Muscle layer of duodenum (tissue), 2 donors: ENCODE data around the gene SHD.
A peak's percentile ranks its signal among the peaks of the same experiment; 100 is the strongest.
"Not testable (repeated sequence)": the region's sequence is repeated elsewhere in the genome, so short reads cannot be mapped to it uniquely, and the experiment has no call there.

Experiments
- H3K27ac ChIP-seq: one replicate; pipeline ENCODE4 v1.7.0; 2013; ENCODE audit warnings: mild to moderate bottlenecking, low read length
- H3K27me3 ChIP-seq: one replicate; pipeline ENCODE4 v1.7.0; 2013; ENCODE audit warnings: low read depth, mild to moderate bottlenecking, control low read depth, low read length
- H3K36me3 ChIP-seq, 2 donors: one replicate each; pipeline ENCODE4 v1.7.0; 2013; ENCODE audit warnings: low read length in 2 of 2, control low read depth in 1 of 2, mild to moderate bottlenecking in 1 of 2; ENCODE audit not compliant: insufficient read depth in 2 of 2, control insufficient read depth in 1 of 2
- H3K4me1 ChIP-seq, 2 donors: one replicate each; pipeline ENCODE4 v1.7.0; 2013; ENCODE audit warnings: low read length in 2 of 2, mild to moderate bottlenecking in 2 of 2, control low read depth in 1 of 2, moderate library complexity in 1 of 2; ENCODE audit not compliant: insufficient read depth in 2 of 2, control insufficient read depth in 1 of 2
- H3K4me3 ChIP-seq, 2 donors: one replicate each; pipeline ENCODE4 v1.7.0; 2013; ENCODE audit warnings: low read length in 2 of 2, low read depth in 1 of 2, mild to moderate bottlenecking in 1 of 2
- H3K9me3 ChIP-seq, 2 donors: one replicate each; pipeline ENCODE4 v1.7.0; 2013; ENCODE audit warnings: low read length in 2 of 2, control low read depth in 1 of 2, mild to moderate bottlenecking in 1 of 2; ENCODE audit not compliant: control insufficient read depth in 1 of 2
- donor health status: healthy.

SHD gene

GRCh38 chr19:4320419-4320818 is 41.4 kb downstream of the SHD start:
- Histone ChIP-seq H3K36me3 (no peaks in the 10 kb centered on the region), H3K27ac (no peak overlapping the region), H3K4me1 (no peaks in the 10 kb centered on the region), H3K27me3 (no peaks in the 10 kb centered on the region), H3K9me3 (no peaks in the 10 kb centered on the region), H3K4me3 (no peak overlapping the region)

DNA sequence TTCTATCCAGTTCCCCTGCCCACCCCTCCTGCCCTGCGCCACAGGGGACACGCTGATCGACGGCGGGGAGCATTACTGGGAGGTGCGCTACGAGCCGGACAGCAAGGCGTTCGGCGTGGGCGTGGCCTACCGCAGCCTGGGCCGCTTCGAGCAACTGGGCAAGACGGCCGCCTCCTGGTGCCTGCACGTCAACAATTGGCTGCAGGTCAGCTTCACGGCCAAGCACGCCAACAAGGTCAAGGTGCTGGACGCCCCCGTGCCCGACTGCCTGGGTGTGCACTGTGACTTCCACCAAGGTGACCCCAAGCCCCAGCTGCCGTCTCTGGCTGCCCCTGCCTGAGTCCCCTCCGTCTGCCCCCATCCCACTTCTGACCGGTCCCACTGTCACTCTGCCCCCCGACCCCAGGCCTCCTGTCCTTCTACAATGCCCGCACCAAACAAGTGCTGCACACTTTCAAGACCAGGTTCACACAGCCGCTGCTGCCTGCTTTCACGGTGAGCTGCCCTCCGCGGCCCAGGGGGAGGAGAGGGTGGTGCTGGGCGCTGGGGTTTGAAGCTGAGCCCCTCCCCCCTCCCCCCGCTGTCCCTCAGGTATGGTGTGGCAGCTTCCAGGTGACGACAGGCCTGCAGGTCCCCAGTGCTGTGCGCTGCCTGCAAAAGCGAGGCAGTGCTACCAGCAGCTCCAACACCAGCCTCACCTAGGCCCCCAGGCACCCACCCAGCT is 44.0 kb downstream of the SHD start:
- no peaks in the 10 kb centered on the region for H3K27me3 ChIP-seq
- peaks cover 3 to 14% of the 10 kb centered on the region in 2 donors for H3K4me1 ChIP-seq
- no peak overlapping the region for H3K27ac ChIP-seq
- no peak overlapping the region for H3K4me3 ChIP-seq
- no peaks in the 10 kb centered on the region for H3K9me3 ChIP-seq
- no peaks in the 10 kb centered on the region for H3K36me3 ChIP-seq

GRCh38 chr19:4323692-4324091 is 44.6 kb downstream of the SHD start:
- Histone ChIP-seq H3K4me3 (no peak overlapping the region), H3K27ac (no peak overlapping the region), H3K27me3 (no peaks in the 10 kb centered on the region), H3K4me1 (peaks cover 3 to 18% of the 10 kb centered on the region in 2 donors), H3K9me3 (no peaks in the 10 kb centered on the region), H3K36me3 (no peaks in the 10 kb centered on the region)

- no peaks in the 10 kb centered on the region for H3K27me3 ChIP-seq
- H3K36me3 ChIP-seq = no peaks in the 10 kb centered on the region
- H3K9me3 ChIP-seq = no peaks in the 10 kb centered on the region
- no peak overlapping the region for H3K27ac ChIP-seq
- H3K4me3 ChIP-seq = no peak overlapping the region
- peaks cover 3 to 20% of the 10 kb centered on the region in 2 donors for H3K4me1 ChIP-seq
These were observed 45.2 kb downstream of the SHD start for GRCh38 chr19:4324228-4324627.

DNA sequence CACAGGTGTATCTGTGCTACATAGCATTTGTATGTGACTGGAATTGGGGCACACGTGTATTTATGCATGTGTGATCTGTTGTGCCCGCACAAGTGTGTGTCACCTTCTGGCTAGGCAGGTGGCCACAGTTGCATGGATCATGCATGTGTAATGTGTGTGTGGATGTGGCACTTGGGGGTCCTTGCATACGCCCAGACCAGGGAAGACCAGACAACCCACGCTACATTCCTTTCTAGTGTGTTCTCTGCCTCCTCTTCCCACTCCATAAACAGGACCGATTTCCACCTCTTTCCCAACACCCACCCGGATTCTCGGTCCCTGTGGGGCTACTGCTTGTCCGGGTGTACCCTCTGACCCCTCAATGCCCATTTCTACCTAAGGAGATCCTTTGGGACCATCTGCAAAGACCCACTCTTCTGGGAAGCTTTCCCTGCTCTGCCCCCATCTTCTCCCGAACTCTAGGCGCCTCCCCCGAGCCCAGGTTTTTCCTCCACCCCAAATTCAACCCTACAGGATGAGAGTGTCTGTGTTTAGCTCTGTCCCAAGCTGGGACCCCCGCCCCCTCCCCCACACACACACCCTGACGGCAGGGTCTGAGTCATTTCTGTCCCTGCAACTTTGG is 47.3 kb downstream of the SHD start:
- Histone ChIP-seq H3K4me3 (no peak overlapping the region), H3K27ac (no peak overlapping the region), H3K4me1 (peaks cover 3 to 20% of the 10 kb centered on the region in 2 donors), H3K27me3 (no peaks in the 10 kb centered on the region), H3K36me3 (no peaks in the 10 kb centered on the region), H3K9me3 (no peaks in the 10 kb centered on the region)

- Histone ChIP-seq H3K4me1 (peaks cover 3 to 20% of the 10 kb centered on the region in 2 donors), H3K9me3 (no peaks in the 10 kb centered on the region), H3K4me3 (peak overlapping the region in 1 of 2 donors; percentile 24), H3K36me3 (no peaks in the 10 kb centered on the region), H3K27ac (no peak overlapping the region), H3K27me3 (no peaks in the 10 kb centered on the region)
These were observed 47.8 kb downstream of the SHD start for GRCh38 chr19:4326837-4327251.

DNA sequence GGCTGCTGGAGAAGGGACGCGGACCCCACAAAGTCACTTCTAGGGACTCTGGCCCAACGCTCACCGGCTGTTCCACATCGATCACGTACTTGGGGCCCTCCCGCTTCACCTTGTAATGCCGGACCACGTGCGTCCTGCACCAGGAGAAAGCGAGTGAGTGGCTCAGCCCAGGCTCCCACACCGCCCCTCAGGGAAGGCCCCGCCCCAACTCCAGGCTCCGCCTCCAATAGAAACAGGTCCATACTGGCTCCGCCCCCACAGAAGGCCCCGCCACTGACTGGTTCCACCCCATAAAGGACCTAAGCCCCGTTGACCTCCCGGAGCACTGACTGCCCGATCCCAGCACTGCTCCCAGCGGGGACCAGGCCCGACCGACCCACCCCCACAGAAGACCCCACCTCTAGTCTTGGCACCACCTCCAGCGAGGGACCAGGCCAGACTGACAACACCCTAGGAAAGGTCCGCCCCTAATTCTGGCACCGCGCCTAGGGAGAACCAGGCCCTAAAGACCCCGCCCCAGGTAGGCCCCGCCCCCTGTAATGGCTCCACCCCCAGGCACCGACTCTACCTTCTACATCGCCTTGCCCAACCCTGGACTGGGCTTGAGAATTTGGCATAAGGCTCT is 48.3 kb downstream of the SHD start:
- peak overlapping the region; percentile 24 to 53 for H3K4me3 ChIP-seq
- H3K27ac ChIP-seq = no peak overlapping the region
- no peaks in the 10 kb centered on the region for H3K36me3 ChIP-seq
- H3K27me3 ChIP-seq = no peaks in the 10 kb centered on the region
- no peaks in the 10 kb centered on the region for H3K9me3 ChIP-seq
- H3K4me1 ChIP-seq = peaks cover 3 to 20% of the 10 kb centered on the region in 2 donors

GRCh38 chr19:4327877-4328242 is 48.8 kb downstream of the SHD start:
- Histone ChIP-seq H3K9me3 (no peaks in the 10 kb centered on the region), H3K27me3 (no peaks in the 10 kb centered on the region), H3K4me3 (peak overlapping the region; percentile 24 to 53), H3K4me1 (peaks cover 3 to 20% of the 10 kb centered on the region in 2 donors), H3K36me3 (no peaks in the 10 kb centered on the region), H3K27ac (no peak overlapping the region)

GRCh38 chr19:4328243-4328990 is 49.4 kb downstream of the SHD start:
- Histone ChIP-seq H3K27me3 (no peaks in the 10 kb centered on the region), H3K4me1 (peaks cover 3 to 20% of the 10 kb centered on the region in 2 donors), H3K36me3 (no peaks in the 10 kb centered on the region), H3K4me3 (peak overlapping the region; percentile 53 to 54), H3K9me3 (no peaks in the 10 kb centered on the region), H3K27ac (no peak overlapping the region)

DNA sequence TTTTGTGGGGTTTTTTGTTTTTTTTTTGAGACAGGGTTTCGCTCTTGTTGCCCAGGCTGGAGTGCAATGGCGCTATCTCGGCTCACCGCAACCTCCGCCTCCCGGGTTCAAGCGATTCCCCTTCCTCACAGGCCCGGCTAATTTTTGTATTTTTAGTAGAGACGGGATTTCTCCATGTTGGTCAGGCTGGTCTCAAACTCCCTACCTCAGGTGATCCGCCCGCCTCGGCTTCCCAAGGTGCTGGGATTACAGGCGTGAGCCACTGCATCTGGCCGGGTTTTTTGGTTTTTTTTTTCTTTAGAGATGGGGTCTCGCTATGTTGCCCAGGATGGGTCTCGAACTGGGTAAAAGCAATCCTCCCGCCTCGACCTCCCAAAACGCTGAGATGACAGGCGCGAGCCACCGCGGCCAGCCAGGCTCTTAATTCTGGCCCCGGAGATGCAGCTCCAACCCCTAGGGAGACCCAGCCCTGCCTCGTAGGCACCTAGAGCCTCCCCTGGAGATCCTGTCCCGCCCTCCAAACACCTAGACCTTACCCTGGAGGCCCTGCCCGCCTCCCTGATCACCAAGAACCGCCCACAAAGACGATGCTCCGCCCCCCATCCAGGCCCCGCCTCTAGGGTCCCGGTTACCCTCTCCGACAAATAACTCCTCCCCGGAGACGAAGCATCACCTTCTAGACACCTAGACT is 50.1 kb downstream of the SHD start:
- Histone ChIP-seq H3K4me3 (peak overlapping the region; percentile 42 to 54), H3K4me1 (peaks cover 3 to 20% of the 10 kb centered on the region in 2 donors)
- H3K27ac ChIP-seq, H3K9me3 ChIP-seq, H3K27me3 ChIP-seq, H3K36me3 ChIP-seq: not testable (repeated sequence)

GRCh38 chr19:4329858-4330257 is 50.8 kb downstream of the SHD start:
- no peaks in the 10 kb centered on the region for H3K36me3 ChIP-seq
- no peaks in the 10 kb centered on the region for H3K9me3 ChIP-seq
- no peak overlapping the region for H3K4me3 ChIP-seq
- H3K27me3 ChIP-seq = no peaks in the 10 kb centered on the region
- peaks cover 3 to 20% of the 10 kb centered on the region in 2 donors for H3K4me1 ChIP-seq
- no peak overlapping the region for H3K27ac ChIP-seq
